NCI-H2196 (cell line): ENCODE results near the gene TMEM178B.
A peak's percentile ranks its signal among the peaks of the same experiment; 100 is the strongest.

Experiments
- DNase-seq: peaks from one replicate; lab custom pipeline; 2025; ENCODE audit not compliant: unreplicated experiment; lab: John Stamatoyannopoulos, UW

The TMEM178B gene

DNA sequence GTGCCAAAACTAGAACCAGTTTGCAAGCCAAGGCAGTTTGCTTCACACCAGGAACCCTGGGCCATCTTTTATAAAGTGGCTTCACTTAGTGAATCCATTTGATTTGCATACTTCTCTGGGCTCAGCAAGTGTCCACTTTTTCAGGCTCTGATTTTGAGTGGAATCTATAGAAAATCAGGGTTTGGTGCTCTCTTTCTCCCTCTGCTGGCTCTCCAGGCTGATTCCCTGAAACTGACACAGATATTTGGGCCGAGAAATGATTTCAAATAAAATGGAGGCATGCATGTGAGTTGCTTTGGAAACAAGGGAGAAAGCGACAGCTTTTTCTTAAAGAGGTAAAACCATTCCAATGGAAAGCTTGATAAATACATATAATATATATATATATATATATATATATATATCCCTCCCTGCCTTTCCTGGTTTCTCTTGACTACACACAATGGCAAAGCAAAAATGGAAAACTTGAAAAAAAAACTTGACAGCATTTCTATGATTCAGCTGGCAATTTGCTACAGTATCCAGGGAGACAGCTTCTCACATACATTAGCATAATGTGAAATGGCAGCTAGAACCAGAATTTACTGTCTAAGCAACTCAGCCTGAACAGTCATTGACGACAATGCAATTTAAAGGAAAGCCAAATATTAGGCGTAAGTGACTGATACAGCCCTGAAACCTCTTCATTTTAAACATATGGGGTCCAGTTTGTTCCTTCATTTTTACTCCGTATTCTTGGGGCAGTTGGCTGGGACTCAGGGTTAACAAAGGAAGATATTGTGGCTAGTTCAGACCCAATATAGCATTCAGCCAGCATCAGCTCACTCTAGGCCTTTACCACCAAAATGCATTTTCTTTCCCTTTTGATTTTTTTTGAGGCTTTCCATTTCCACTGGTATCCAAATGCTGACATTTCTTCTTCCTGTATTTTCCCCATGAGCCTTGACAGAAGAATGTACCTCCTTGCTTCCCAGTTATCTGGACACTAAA is 188.5 kb downstream of the TMEM178B start:
- DNase-seq = no peak

DNA sequence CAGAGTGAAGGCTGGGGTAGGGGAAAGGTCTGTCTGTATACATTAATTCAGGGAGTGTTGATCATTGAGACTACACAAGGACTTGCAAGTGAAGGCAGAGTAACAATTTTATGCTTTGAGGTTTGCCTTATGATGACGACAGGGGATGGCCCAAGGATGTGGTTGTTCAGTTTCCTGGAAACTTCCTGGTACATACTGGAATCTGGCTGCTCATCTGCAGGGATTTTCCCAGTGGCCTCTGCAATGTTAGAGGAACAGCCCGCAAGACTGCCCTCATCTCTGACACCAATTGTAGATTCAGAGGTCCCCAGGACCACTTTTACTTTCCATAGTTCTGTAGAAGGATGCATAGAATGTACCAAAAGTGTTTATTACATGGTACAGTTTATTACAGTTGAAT is 189.6 kb downstream of the TMEM178B start:
- DNase-seq = no peak

DNA sequence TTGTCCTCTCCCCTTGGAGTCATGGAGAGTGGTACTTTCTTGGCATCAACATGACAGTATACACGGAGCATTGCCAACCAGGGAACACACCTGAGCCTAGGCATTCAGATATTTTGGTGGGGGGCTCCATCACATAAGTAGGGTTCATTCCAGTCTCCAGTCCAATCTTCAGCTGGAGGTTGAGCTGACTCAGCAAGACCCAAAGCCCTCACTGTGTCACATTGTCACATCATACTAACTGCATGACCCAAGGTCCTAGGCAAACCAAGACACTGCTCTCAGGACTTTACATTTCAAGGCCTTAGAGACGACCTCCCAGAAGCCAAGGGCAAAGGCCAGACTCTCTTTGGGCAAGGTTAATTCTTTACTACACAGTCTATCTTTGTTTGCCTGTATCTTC is 190.1 kb downstream of the TMEM178B start:
- DNase-seq = no peak

DNA sequence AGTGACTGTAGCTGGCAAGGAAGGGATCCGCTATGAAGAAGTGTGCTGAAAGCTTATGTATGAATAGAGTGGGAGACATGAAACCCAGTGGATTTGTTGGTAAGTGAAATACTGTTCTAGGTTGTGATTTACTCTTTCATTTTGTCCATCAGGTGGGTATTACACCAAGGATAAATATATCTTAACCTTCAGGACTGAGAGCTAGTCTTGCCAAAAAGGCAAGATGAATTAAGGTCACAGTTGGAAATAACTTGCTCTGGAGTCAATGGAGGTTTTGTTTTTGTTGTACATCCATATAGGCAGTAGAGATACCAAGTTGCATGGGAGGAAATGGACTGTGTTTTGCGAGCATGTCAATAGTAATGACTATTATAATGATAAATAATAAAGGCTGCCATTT is 190.6 kb downstream of the TMEM178B start:
- DNase-seq = no peak

DNA sequence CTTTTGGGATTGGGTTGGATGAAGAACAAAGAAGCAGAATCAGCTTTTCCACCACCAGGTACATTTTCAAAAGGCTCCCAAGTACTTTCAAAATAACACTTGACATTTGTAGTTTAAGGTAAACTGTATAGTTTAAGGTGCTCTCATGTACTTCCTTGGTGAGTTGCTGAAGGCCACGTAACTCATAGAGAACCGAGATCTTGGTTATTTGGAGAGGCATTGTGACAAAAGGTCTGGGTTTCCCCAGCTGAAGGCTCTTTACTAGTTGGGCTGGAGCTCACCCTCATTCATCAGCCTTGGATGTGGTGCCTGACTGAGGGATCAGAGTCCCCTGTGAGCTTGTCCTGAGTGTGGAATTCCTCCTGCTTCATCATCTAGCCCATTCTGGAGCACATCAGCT is 191.8 kb downstream of the TMEM178B start:
- no peak for DNase-seq

DNA sequence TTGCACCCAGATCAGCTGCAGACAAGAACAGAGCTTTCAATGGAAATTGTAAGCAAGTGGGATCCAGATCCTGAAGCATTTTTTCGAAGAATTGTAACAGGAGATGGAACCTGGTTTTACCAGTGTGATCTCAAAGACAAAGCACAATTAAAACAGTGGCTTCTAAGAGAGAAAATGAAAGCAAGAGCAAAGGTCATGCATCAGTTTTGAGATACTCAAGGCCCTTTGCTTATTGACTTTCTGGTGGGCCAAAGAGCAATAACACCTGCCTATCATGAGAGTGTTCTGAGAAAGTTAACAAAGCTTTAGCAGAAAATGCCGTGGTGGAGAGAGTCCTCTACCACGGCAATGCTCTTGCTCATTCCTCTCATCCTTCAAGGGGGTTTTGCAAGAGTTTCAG is 194.8 kb downstream of the TMEM178B start:
- no peak for DNase-seq

DNA sequence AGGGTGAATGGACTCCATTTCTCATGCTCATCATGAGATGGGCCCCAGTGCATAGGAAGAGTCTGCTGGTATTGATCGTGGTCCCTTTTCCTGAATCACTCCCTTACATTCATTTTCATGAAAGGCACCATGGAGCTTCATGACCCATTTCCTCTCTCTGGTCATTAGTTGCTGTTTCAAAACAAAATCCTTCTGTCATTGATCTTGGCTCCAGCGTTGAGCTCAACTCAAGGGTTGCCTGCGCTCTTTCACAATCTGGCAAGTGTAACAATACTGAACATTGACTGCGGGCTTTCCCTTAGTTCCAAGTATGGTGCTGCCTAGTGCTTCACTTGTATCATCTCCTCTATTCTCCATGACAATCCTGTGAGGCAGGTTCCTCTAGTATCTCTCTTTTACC is 197.6 kb downstream of the TMEM178B start:
- no peak for DNase-seq

DNA sequence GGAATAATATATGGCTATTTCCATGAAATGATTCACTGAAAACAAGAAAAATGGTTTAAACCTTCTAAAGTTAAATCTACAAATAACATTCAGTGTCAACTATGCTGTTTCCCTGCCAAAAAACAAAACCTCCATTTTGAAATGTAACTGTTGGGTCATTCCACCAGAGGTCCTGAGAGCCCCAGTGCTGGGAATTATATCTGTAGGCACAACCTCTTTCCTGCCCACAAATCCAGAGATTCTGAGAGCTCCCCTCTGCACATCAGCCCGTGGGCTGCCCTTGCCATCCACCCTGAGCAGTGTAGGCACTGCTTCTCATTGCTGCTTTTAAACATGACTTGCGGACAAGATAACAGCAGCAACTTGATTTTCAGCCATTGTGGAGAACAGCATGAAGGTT is 198.6 kb downstream of the TMEM178B start:
- DNase-seq = no peak

DNA sequence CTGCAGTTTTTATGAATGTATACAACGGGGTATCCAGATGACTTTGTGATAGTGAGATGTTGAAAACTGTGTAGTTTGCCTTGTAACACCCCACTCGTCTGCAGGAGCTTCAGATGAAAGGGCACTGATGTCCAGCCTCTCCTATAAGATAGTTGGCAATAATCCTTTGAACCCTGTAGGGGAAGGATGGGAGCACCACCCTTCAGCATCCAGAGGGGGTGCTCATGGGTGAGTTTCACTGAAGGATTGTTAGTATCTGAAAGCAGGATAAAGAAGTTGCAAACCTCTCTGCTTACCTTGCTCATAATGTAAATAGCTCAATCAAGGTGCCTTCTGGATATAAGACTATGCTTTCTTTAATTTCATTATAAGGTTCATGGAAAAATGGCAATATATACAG is 201.5 kb downstream of the TMEM178B start:
- no peak for DNase-seq

DNA sequence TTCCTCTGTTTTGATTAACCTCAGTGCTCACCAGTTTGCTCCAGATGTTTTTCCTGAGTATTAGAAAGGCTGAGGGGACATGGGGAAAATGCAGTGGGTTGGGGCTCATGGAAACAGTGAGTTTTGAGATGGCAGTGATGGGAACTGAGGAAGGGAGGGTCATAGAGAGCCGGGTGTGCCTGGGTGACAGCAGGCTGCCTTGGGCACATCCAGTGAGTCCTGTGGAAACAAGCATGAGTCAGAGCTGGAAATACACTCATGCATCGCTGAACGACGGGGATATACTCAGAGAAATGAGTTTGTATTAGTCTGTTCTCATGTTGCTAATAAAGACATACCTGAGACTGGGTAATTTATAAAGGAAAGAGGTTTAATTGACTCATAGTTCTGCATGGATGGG is 202.2 kb downstream of the TMEM178B start:
- no peak for DNase-seq

DNA sequence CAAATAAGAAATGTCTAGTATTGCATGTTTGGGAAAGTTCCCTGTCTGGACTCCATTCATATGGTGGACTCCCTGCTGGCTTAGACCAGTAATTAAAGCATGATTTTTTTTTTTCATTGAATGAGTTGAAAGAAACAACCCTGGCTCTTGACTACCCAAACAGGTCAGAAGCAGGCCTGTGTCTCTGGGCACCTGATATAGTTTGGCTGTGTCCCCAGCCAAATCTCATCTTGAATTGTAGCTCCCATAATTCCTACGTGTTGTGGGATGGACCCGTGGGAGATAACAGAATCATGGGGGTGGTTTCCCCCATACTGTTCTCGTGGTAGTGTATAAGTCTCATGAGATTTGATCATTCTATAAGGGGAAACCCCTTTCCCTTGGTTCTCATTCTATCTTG is 206.2 kb downstream of the TMEM178B start:
- DNase-seq = no peak

DNA sequence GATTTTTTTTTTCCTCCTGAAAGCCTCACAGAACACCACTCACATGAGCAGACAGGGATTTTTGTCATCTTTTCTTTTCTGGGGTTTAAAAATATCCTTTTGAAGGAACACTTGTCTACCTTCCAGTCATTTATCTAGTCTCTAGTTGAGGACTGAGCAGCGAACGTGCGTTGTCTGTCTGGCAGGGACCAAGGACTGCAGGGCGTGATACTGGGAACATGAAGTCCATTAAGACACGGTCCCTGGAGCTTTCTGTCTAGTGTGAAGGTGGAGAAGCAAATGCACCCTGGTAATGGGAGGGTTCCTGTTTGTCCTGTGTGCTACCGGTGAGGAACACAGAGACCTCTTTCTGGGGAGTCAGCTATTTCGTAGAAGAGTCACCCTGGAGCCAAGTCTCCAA is 207.4 kb downstream of the TMEM178B start:
- DNase-seq = no peak

DNA sequence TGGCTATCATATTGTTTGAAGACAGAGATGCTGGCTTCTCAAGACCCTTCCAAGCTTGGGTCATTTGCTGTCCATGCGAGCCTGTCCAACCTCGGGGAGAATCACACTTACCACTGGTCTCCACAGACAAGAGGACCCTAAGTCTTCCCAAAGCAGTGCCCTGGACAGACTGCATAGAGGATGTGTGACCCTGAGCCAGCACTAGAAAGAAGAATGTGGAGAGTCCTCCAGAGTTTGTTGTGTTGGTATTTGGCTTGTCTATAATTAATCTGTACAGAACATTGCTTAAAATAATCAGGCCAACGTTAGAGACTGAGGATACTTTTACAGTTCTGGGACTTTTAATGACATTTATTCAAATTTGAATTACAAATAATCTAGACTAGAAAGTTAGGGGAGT is 212.7 kb downstream of the TMEM178B start:
- no peak for DNase-seq

DNA sequence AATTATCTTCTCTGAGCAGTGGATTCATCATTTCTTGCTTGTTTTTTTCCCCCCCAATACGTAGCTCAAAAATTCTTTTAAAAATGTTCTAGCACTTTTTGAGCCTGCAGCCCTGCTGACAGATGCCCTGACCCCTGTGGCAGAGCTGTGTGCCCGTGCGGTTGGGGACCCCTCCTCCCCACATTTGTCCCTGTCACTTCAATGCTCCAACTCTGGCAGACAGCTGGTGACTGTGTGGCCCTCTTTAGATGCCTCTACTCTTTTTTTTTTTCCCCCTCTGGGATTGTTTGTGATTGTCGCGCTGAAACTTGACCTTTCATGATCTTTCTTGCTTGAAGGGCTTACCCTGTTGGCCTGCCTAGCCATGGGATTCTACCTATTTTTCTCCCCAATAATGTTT is 214.1 kb downstream of the TMEM178B start:
- no peak for DNase-seq

DNA sequence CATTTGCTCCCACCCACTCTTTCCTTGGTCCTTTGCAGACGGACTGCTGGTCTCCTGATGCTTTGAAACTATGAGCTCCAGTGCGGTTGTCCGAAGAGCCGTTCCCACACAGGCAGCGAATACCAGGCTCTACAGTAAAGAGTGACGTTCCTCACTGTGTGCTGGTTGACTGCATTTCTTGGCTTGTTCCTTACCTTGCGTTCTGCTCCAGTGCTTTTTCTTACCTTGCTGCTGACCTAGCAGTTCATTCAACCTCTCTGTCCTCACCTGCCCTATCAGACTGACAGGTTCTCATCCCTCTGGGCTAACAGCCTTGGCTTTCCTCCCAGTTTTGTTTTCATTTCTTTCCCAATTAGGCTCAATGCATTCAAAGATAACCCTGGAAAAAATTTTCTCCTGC is 214.8 kb downstream of the TMEM178B start:
- DNase-seq = peak; percentile 22

DNA sequence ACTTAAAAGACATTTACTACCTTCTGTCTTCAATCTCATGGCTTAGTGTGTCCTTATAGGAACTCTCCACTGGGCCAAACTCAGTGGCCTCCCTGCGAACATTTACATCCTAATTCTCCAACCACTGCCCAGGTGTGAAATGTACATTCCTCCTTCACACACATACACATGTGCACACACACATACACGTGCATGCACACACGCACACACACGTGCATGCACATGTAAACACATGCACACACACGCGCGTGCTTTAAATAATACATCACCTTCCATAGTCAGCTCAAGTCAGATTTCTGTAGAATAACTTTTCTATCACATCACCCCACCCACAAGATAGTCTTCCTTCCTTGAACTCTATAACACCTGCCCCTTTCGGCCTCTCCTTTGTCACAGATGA is 216.5 kb downstream of the TMEM178B start:
- no peak for DNase-seq

DNA sequence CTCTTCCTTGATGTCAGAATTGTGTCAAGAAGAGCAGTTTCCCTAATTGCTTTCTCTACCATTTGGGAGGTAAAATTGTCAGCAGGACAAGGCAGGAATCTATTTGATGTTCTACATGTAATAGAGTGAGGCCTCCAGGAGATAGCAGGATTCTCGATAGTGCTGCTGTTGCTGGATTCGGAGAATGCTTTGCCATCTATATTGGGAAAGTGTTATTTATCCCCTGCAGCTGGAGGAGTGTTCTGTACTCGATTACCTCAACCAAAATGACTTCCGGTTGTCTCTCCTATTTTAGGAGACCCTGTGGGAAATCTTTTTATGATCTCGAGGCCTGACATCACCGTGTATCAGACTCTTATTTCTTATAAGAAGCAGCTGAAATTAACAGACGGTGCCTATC is 217.1 kb downstream of the TMEM178B start:
- no peak for DNase-seq

DNA sequence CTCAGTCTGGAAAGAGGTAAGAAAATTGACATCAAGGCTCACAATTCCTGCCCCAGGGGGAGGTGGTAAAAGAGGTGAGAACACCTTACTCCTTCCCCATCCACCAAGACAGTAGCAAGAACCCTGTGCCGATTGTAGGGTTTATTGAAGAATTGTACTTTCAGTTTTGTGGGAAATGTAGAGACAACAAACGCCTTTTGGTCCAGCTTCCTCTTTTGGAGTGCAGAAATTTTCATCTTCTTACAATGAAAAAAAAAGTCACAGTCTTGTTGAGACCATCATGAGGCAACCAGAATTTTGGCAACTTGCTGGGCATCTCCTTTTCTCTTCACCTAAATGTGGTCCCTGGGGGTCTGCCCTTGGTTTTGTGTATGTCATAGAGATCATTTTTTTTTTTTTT is 217.7 kb downstream of the TMEM178B start:
- DNase-seq = no peak

DNA sequence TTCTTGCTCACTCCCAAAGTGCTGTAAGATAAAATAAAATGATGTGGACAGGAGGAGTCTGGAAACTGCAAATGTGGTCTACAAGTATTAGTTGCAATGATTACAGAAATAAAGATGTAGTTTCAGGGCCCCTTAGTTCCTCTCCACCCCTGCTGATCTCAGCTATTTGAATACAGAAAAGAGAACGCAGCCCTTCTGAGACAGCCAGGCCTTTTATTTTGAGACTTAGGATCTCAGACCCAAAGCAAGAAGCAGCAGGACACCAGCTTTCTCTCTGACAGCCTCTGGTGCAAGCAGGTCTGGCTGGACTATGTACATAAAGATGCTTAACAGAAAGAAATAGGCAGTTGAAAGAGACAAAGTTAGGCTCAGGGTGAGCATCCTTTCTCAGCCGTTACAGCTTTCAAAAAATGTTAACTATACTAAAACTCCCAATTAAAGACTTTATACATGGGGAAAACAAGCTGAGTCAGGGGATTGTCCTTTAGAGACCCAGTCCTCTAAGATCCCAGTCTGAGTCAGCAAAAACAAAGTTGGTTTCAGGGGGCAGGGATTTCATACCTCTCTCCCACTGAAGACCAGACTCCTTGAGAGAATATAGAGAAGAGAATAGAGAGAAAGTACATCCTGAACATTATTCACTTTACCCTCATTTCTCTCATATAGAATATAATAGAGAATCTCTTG is 220.4 kb downstream of the TMEM178B start:
- DNase-seq = no peak

DNA sequence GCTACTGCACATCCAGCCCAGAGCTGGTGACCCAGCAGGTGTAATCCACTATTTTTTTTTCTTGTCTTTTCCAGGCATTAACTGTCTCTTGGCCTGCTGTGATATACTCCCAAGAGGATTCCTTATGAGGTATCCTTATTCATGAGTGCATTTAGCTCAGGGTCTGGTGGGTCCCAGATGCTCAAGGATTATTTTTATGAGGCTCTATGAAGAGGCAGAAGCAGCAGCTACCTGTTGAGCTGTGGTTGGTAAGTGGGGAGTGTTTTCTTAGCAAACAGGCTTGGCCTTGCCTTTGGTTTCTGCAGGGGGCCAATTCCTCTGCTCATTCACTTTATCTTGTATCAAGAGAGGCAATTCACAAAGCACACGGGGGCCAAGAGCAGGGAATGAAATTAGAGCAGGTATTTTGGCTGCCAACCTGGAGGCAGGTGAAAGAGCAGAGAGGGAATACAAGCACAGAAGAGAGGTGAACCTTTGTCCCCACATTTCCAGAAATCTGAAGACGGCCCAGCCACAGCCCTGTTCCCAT is 221.6 kb downstream of the TMEM178B start:
- no peak for DNase-seq

DNA sequence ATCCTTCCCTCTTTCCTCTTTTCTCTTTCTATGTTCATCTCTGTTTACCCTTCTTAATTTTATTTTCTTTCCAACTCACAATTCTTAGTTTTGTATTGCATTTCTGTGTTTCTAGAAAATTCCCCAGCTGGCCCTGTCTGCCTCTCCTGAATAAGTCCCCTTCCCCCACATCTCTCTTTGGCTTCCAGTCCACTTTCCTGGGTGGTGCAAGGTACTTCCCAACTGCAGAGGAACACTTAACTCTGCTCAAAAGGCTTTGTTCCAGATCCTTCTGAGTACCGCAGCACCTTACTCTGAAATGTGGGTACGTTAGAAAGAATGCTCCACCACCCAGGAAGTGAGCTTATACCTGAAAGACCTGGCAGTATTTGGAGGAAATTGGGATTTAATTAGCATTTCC is 227.0 kb downstream of the TMEM178B start:
- DNase-seq = no peak

DNA sequence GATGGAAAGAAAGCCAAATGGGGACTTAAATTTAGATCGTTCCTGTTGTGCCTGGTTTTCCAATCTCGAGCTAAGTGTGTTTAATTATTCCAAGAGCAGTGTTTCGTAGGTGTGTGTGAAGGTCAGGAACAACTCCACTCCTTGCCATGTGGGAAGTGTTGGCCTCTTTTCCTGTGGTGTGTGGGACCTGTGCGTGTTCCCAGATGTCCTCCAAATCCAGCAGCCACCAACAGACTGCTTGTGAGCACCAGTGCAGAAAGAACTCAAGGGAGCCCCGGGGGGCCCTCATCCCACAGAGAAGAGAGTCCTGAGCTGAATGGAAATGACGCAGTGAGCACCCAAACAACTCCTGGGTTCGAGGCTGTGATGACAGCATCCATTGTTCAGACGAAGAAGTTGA is 227.7 kb downstream of the TMEM178B start:
- DNase-seq = no peak
